Activated T-cell treated with anti-CD3 and anti-CD28 coated beads for 1 hour (primary cell): Measurements from ENCODE around the gene HSPA1L.
"Not testable (repeated sequence)": the region's sequence is repeated elsewhere in the genome, so short reads cannot be mapped to it uniquely, and the experiment has no call there.

Experiments
- DNase-seq: peaks from one replicate; pipeline ENCODE4 v3.0.0-alpha.2; 2020; ENCODE audit warnings: low read depth

The HSPA1L gene

DNA sequence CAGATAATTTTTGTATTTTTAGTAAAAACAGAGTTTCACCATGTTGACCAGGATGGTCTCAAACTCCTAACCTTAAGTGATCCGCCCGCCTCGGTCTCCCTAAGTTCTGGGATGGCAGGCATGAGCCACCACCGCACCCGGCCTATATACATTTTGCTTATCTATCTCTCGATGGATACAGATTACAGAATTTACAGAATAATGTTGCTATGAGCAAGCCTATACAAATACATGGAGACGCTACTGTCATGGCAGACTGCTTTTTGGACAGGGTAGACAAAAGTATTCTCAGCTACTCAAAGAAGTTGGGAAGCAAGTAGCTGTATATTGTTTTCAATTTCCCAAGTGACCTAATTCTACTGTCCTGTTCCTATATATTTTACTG is 1.6 kb downstream of the HSPA1L start:
- no peak for DNase-seq

DNA sequence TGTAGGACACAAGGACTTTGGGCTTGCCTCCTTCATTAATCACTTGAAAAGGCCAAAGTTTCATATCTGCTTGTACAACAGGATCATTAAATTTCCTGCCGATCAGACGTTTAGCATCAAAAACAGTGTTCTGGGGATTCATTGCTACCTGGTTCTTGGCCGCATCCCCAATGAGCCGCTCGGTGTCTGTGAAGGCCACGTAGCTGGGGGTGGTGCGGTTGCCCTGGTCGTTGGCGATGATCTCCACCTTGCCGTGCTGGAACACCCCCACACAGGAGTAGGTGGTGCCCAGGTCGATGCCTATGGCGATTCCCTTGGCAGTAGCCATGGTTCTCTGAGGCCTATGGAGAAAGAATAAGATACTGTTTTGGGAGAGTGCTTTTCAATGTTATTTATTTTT is 3.4 kb downstream of the HSPA1L start:
- DNase-seq = no peak

DNA sequence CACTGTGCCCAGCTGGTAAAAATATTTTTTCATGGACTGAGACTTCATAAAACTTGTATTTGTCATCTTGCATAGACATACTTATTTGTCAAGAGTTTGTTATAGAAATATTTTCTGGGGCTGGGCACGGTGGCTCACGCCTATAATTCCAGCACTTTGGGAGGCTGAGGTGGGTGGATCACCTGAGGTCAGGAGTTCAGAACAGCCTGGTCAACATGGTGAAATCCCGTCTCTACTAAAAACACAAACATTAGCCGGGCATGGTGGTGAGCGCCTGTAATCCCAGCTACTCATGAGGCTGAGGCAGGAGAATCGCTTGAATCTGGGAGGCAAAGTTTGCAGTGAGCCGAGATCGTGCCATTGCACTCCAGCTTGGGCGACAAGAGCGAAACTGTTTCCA is 6.5 kb downstream of the HSPA1L start:
- not testable (repeated sequence) for DNase-seq

DNA sequence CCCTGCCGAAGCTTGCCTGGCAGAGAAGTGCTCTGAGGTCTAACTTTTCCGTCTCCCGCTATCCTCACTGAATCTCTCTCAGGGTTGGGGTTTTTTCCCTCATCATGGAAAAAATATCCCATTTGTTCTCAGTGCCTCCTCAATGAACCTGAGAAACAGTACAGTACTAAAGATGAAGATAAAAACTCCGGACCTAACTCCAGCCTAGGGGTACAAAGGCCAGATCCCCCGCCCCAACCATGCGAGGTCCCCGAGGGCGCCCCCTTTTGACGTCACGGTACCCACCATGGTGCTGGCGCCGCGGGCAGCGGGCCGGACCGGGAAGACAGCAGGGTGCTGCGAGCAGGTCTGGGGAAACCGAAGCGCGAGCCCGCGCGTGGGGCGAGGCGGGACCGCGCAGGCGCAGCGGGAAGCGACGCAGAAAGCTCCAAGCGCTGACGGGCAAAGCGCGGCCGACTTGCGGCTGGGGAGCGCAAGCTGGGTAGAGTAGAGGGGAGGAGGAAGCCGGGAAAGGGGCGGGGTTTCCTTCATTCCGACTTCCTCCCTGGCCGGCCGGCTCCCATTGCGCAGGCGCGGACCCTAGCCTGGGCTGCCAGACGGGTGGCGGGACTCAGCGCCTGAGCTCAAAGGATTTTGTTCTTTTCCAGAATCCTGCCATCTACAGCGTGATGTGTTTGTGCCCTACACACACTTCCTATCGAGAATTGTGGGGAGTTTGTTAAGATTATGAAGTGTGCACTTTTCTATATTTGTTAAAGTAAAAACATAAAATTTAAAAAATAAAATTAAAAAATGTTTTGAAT is 8.4 kb downstream of the HSPA1L start, which contains the start of gene LSM2:
Gene LSM2, minus strand, starts transcription at position 497 of the 803 bp plus-strand sequence. Its CDS starts 209 bp downstream, at position 288.
- DNase-seq = peak; percentile 96

DNA sequence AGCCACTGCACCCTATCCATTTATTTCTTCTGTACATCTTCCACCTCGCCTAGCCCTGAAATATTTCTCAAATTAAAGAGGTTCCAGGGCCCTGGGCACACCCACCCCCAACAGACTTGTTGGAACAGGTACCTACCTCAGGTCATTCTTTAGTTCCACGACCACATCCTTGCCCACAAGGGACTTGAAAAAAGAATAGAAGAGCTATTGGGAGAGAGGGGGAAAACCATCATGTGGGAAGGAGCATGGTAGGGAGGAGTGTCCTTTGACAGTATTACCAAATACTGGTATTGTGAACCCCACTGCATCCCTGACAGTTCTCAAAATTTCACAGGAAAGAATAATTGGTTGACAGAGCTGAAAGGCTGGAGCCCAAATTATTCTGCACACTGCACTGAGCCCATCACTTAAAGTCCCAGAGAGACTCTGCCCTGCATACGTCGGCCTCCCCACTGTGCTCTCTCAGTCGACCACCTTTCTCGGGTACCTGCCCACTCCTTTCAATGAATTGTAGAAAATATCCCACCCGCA is 9.1 kb downstream of the HSPA1L start:
- no peak for DNase-seq

DNA sequence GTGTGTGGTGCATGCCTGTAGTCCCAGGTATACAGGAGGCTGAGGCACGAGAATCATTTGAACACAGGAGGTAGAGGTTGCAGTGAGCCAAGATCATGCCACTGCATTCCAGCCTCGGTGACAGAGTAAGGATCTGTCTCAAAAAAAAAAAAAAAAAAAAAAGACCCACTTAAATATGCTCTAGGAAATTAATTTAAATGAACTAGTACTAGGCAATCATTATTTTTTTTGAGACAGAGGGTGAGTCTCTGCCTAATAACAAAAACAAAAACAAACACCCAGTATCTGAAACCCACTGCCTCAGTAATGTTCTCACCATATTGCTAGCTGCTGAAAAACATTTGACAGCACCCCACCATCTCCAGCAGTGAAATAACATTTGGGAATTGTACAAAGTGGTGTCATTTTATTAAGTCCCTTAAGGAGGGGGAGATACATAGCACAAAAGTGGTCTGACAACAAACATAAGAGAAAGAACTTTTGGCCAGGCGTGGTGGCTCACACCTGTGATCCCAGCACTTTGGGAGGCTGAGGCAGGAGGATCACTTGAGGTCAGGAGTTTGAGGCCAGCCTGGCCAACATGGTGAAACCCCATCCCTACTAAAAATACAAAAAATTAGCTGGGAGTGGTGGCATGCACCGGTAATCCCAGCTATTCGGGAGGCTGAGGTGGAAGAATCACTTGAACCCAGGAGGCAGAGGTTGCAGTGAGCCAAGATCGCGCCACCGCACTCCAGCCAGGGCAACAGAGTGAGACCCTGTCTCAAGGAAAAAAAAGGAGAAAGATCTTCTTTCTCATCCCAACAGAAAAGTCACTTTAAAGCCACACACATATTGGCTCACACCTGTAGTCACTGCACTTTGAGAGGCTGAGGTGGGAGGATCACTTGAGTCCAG is 13.8 kb downstream of the HSPA1L start:
- DNase-seq = not testable (repeated sequence)

DNA sequence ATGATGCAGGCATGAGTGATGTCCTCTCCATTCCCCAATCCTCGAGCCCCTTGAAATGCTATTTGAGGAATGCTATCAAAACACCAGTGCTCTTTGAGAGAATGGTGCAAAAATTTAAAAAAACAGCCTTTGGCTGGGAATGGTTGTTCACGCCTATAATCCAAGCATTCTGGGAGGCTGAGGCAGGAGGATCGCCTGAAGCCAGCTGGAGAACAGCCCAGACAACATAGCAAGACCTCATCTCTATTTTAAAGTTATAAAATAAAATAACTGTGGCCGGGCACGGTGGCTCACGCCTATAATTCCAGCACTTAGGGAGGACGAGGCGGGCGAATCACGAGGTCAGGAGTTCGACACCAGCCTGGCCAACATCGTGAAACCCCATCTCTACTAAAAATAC is 15.3 kb downstream of the HSPA1L start:
- DNase-seq = no peak

DNA sequence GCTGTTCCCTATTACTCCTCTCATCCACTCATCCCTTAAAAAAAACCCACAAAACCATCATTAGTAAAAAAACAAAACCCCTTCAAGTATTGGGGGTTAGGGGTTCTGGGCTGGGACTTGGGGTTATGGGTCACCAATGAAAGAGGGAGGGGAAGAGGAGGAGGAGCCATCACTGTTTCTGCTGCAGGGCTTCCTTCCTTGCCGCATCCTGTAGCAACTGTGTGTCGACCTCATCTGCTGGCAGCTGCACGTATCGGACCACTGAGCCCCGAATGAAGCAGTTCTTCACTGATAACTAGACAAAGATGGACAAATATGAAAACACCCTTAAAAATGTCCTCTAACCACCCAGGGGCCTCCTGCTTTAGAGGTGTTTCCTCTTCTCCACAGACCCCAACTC is 17.5 kb downstream of the HSPA1L start:
- DNase-seq = peak; percentile 23

DNA sequence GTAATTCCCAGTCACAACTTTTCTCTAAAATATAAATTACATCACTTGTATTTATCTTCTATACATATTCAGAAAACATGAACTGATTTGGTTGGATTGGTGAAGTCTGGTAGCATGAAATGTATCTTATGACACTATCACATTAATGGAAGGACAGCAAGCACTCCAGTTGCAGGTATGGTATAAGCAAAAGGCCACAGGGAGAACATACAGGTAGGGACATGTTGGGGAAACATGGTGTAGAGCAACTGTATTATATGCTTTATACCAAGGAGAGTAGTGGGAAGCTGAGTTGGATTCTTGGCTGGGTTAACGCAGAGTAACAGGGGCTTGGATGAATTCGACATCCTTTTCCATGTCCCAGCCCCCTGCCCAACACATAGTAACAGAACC is 18.1 kb downstream of the HSPA1L start:
- DNase-seq = no peak

DNA sequence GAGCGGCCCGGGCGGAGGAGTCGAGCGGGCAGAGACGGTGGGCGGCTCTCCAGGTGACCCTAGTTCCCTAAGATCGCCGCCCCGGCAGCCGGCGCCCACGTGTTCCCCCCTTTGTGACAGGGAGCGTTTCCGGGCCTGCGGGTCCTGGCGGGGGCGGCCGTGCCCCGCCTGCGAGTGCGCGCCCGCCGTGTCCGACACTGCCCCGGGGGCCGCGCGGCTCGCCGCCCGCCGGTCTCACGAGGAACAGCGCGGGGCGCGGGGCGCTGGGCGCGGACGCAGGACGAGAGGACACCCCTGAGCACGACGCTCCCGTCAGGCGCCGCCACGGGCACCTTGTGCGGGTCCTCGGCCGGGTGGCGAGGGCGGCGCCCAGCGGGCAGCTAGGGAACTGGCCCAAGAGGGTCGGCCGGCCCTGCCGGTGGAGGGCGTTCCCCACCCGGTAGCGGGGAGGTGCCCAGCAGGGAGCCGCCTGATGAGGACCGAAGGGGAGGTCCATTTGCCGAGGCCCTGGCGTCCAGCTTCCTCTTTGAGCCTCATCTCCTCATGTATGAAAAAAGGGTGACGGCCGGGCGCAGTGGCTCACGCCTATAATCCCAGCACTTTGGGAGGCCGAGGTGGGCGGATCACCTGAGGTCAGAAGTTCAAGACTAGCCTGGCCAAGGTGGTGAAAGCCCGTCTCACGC is 19.3 kb downstream of the HSPA1L start, which contains the start of gene VARS1:
Gene VARS1, minus strand, starts transcription at position 137 of the 683 bp plus-strand sequence. CDS start 535 bp downstream, outside the sequence.
- peak; percentile 74 for DNase-seq

DNA sequence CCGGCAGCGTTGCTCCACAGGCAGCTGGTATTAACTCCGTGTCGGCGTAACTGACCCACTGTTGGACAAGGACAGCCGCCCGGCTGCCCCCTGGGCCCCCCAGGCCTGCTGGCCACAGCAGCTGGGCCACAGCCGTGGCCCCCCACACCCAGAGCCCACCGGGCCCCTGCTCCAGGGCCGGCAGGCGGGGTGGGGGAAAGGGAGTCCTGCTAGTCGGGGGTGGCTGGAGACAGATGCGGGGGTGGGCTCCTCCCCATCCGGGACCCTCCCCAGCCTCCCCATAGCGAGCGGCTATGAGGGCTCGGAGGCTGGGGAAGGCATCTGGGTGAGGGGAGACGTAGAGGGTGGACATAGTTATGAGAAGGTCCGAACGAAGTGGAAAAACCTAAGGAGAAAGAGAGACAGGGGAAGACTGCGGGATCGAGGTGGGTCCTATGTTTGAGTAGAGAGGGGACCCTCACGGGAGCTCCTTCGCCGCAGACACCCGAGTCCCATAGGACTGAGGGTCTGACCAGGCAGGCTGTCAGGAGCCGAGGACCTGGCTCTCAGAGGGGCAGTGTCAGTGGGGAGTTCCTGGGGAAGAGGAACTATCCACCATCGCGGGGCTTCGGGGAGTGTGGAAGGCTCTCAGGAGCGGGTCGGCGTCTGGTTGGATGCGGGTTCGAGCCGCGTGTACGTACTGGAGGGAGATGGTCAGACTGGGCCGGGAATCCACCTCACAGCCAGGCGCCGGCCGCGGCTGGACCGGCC is 20.0 kb downstream of the HSPA1L start:
- DNase-seq = no peak

DNA sequence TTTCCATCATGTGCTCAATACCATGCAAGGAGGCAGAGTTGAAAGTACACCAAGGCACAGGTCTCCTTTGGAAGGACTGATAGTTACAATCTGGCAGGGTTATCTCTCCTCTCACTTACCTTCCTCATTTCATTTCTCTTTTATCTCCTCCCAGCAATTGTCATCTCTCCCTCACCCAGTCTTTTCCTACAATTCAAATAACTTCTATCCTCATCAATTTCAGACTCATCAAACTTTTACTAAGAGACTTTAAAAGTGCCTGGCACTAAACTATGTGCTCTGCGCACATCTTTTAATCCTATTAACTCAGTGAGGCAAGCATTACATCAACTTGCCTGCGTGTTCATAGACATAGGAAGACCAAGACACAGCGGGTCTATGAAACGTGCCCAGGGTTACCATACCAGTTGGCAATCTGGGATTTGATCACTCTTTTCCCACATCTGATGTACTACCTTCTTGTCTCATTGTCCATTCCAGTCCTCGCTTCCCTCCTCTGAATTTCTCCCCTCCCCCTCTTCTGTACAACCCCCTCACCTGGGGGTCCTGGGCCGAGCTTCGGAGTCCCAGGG is 20.7 kb downstream of the HSPA1L start:
- no peak for DNase-seq

DNA sequence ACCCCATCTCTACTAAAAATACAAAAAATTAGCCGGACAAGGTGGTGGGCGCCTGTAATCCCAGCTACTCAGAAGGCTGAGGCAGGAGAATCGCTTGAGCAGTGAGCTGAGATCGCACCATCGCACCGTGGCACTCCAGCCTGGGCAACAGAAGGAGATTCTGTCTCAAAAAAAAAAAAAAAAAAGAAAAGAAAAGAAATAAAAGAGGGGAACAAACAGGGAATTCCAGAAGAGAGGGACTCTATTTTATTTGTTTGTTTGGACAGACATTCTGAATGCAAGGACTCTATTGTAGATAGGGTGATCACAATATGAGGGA is 21.2 kb downstream of the HSPA1L start:
- DNase-seq = not testable (repeated sequence)

DNA sequence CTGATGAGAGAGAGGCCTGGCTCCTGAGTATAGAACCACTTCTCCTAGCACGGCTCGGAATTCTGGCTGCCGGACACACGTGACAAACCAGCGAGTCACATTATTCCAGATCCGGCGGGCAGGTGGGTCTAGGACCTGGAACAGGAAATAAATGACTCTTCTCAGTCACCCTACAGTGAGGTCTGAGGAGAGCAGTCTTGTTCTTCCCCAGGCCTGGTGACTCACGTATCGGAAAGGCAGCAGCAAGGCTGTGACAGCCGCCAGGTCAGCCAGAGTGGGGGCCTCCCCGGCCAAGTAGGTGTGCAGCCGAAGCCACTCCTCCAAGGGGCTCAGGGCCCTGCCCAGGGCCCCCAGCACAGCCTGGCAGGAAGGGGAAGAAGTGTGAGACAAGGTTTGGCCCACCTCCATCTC is 22.3 kb downstream of the HSPA1L start:
- no peak for DNase-seq

DNA sequence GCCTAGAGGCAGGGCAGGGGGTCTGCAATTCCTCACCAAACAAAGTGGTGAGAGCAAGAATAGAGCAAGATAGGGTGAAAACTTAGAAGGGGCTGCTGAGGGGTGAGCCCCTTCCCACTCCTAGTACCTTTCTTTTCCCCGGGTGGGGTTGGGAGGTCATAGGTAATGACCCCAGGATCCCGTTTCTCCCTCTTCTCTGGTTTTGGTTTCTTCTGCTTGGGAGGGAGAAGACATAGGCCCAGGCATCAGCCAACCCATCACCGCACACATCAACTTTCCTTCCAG is 23.1 kb downstream of the HSPA1L start:
- no peak for DNase-seq

DNA sequence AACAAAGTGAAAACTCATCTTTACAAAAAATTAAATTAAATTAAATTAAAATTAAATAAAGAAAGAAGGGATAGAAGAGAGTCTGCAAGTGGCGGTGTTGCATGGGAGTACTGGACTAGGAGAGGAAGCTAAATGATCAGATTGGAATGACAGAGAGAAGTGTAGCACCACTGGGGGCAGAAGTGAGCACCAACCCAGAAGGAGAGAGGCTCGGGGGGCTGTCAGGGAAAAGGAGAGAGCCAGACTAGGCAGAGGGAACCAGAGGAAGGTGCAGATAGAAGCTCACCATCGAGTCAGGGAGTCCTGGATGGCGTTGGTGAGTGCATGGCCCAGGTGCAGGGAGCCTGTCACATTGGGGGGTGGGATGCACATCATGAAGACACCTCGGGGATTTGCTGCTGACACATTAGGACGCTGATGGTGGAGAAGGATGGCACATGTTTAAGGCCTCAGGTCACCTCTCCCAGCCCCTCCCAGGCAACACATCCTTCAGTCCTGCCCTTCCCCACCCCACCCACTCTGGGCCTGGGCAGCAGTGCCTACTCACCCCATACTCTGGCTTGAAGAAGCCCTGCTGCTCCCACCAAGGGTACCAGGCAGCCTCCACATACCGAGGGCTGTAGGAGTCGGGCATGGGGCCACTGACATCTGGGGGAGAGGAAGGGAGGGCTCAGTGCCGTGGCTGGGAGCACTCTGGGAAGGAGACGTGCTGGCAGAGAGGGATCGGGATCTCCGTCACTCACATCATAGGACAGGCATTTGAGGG is 23.6 kb downstream of the HSPA1L start:
- DNase-seq = no peak

DNA sequence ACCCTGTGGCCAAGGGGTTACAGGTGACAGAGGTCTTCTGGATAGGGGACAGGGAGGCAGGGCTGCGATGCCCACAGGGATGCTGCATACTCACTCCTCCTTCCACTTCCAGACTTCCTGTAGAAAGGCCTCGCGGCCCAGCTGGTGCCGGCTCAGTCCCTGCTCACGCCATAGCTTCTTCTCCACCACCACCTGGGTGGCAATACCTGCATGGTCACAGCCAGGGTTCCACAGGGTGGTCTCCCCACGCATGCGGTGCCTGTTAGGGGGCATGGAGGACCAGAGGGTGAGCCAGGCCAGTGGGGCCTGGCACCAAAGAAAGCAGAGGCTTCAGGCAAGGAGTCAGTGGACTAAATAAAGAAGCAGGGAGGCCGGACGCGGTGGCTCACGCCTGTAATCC is 29.6 kb downstream of the HSPA1L start:
- DNase-seq = no peak

DNA sequence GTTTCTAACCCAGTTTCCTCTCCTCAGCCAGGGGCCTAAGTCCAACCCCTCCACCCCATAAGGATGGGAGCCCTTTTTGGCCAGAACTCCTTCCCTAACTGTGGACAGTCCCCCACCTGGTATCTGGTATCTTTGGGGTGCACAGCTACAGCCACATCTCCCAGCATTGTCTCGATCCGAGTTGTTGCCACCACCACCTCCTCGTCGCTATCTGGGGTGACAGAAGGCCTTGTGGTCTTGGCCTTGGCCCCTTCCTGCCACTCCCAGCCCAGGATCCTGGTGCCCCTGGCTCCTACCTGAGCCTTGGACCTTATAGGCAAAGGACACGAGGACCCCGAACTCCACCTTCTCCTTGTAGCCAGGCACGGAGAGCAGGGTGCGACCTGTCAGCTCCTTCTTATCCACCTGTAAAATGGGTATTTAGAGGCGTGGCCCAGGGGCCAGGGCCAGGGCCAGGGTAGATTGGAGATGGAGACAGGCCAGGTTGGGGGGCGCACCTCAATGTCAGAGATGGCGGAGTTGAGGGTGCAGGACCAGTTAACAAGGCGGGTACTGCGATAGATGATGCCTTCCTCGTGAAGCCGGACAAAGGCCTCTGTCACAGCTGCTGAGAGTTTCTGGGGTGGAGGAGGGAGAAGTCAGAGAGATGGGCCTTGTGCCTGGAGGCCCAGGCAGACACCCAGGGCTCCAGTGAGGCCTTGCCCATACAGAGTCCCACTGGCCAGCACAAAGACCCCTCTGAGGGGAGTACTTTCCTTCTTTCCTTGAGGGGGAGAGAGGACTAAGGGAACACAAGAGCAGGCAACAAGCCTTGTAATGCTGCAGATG is 30.8 kb downstream of the HSPA1L start:
- no peak for DNase-seq

DNA sequence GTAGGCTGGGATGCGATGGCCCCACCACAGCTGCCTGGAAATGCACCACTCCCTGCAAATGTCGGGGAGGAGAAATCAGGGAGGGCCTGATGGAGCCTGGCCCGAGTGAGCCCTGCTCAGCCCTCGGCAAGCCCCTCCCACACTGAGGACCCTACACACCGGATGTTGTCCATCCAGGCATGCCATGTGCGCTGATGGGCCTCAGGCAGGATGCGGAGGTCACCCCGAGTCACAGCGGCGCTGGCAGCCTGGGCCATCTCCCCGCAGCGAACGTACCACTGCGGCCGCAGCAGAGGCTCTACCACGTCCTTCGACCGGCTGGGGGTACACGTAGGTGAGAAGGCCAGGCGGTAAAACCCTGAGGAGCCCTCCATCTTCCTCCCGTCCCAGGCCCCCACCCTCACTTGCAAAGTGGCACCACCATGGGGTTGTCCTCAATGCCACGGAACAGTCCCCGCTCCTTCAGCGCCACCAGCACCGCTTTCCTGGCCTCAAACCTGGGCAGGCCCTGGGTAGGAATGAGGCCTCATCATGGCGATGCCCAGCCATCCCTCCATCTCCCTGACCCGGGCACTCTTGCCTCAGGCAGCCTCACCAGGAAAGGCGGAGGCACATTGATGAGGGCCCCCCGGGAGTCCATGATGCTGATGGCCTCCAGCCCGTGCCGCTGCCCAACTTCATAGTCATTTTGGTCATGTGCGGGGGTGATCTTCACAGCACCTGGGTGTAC is 32.8 kb downstream of the HSPA1L start:
- no peak for DNase-seq
